Left ventricle myocardium inferior (tissue), 1 donor: ENCODE data around the gene BLOC1S2. TPM values are rescaled to one million over a fixed set of nuclear protein-coding genes. Genes with fewer than 3 reads are reported as not detected.
"Not testable (repeated sequence)": the region's sequence is repeated elsewhere in the genome, so short reads cannot be mapped to it uniquely, and the experiment has no call there.

Experiments used
- DNase-seq: peaks from one replicate; pipeline ENCODE4 v3.0.0-alpha.2; 2020
- H3K27ac ChIP-seq: fragments of 200-600 bp; replicated peaks from 2 replicates; pipeline ENCODE4 v1.8.0; 2021
- H3K27me3 ChIP-seq: fragments of 200-600 bp; 2 replicates; pipeline ENCODE4 v1.8.0; 2021; ENCODE audit warnings: low read depth
- H3K36me3 ChIP-seq: fragments of 200-600 bp; 2 replicates; pipeline ENCODE4 v1.8.0; 2021
- H3K4me1 ChIP-seq: fragments of 200-600 bp; 2 replicates; pipeline ENCODE4 v1.8.0; 2021
- H3K4me3 ChIP-seq: fragments of 200-600 bp; 2 replicates; pipeline ENCODE4 v1.8.0; 2021; ENCODE audit warnings: mild to moderate bottlenecking, moderate library complexity
- H3K9me3 ChIP-seq: fragments of 200-600 bp; replicated peaks from 2 replicates; pipeline ENCODE4 v1.8.0; 2021
- CTCF ChIP-seq: fragments of 200-600 bp; IDR thresholded peaks from 2 replicates; pipeline ENCODE4 v1.8.0; 2021; ENCODE audit warnings: antibody characterized with exemption, mild to moderate bottlenecking, borderline replicate concordance
- intact Hi-C: fragments of 100-400 bp; cut with micrococcal nuclease; formaldehyde crosslinking; loops from one replicate; pipeline ENCODE4 v1.11.0; 2022
- total RNA-seq: library from RNA; stranded (reverse); fragmentation: NEBNext Ultra II Directional; extraction: Animal tissue kit (Norgen Biotek cat#: 25700); gene quantifications from one replicate; pipeline ENCODE4 v1.2.1, GENCODE V29; 2021
- donor health status: DM: no; HTN: yes; CAD: no; lungs with severe emphysema.

BLOC1S2 gene
- total RNA-seq, 1 donor from 2014 or later, result 21.0 TPM

GRCh38 chr10:100289641-100290040 lies 3.2 kb upstream of the BLOC1S2 start:
- intact Hi-C loops, result no loop called here
- Histone ChIP-seq H3K27ac (no peak overlapping the region), H3K27me3 (peaks cover 17% of the 10 kb centered on the region), H3K36me3 (no peaks in the 10 kb centered on the region), H3K9me3 (no peaks in the 10 kb centered on the region), H3K4me3 (no peak overlapping the region), H3K4me1 (peaks cover 24% of the 10 kb centered on the region)
- no peak for DNase-seq
- TF ChIP-seq CTCF, result no peak

- DNase-seq, result no peak
- intact Hi-C loops, result no loop called here
- no peak for TF ChIP-seq CTCF
- Histone ChIP-seq H3K9me3 (no peaks in the 10 kb centered on the region), H3K4me3 (no peak overlapping the region), H3K27me3 (peaks cover 5% of the 10 kb centered on the region), H3K36me3 (no peaks in the 10 kb centered on the region), H3K4me1 (peaks cover 39% of the 10 kb centered on the region), H3K27ac (no peak overlapping the region)
These were observed 1.7 kb upstream of the BLOC1S2 start for GRCh38 chr10:100288196-100288595.

GRCh38 chr10:100287756-100288155 lies 1.3 kb upstream of the BLOC1S2 start:
- no peaks in the 10 kb centered on the region for H3K9me3 ChIP-seq
- H3K4me3 ChIP-seq, result no peak overlapping the region
- H3K36me3 ChIP-seq, result no peaks in the 10 kb centered on the region
- DNase-seq, result no peak
- peaks cover under 1% of the 10 kb centered on the region for H3K27me3 ChIP-seq
- intact Hi-C loops, result no loop called here
- no peak overlapping the region for H3K27ac ChIP-seq
- H3K4me1 ChIP-seq, result peaks cover 43% of the 10 kb centered on the region
- TF ChIP-seq CTCF, result no peak

GRCh38 chr10:100285326-100285725 lies 1.2 kb downstream of the BLOC1S2 start:
- peak overlapping the region; percentile 93 for H3K27ac ChIP-seq
- intact Hi-C loops, result not testable (repeated sequence)

GRCh38 chr10:100282907-100283306 lies 3.6 kb downstream of the BLOC1S2 start:
- no peak for TF ChIP-seq CTCF
- Histone ChIP-seq H3K4me3 (no peak overlapping the region), H3K9me3 (no peaks in the 10 kb centered on the region), H3K36me3 (peaks cover 29% of the 10 kb centered on the region), H3K4me1 (peaks cover 54% of the 10 kb centered on the region), H3K27me3 (no peaks in the 10 kb centered on the region), H3K27ac (no peak overlapping the region)
- DNase-seq, result no peak
- intact Hi-C loops, result no loop called here

More at GRCh38 chr10:100285326-100285725, 1.2 kb downstream of the BLOC1S2 start:
- H3K27me3 ChIP-seq, H3K9me3 ChIP-seq, DNase-seq: not testable (repeated sequence)
- Histone ChIP-seq H3K4me3 (peak overlapping the region; percentile 94), H3K36me3 (peaks cover 11% of the 10 kb centered on the region), H3K4me1 (peaks cover 54% of the 10 kb centered on the region)

- H3K27me3 ChIP-seq, DNase-seq, intact Hi-C loops, H3K4me1 ChIP-seq, H3K9me3 ChIP-seq, H3K27ac ChIP-seq, H3K4me3 ChIP-seq: not testable (repeated sequence)
- H3K36me3 ChIP-seq, result peaks cover 53% of the 10 kb centered on the region
These were observed 9.5 kb downstream of the BLOC1S2 start for GRCh38 chr10:100276971-100277370.
